ENCODE results near the gene YIF1A. TPM values are rescaled to one million over a fixed set of nuclear protein-coding genes. Genes with fewer than 3 reads are reported as not detected.

YIF1A gene
- total RNA-seq, 1 experiment from 2014 or later = 145 TPM

DNA sequence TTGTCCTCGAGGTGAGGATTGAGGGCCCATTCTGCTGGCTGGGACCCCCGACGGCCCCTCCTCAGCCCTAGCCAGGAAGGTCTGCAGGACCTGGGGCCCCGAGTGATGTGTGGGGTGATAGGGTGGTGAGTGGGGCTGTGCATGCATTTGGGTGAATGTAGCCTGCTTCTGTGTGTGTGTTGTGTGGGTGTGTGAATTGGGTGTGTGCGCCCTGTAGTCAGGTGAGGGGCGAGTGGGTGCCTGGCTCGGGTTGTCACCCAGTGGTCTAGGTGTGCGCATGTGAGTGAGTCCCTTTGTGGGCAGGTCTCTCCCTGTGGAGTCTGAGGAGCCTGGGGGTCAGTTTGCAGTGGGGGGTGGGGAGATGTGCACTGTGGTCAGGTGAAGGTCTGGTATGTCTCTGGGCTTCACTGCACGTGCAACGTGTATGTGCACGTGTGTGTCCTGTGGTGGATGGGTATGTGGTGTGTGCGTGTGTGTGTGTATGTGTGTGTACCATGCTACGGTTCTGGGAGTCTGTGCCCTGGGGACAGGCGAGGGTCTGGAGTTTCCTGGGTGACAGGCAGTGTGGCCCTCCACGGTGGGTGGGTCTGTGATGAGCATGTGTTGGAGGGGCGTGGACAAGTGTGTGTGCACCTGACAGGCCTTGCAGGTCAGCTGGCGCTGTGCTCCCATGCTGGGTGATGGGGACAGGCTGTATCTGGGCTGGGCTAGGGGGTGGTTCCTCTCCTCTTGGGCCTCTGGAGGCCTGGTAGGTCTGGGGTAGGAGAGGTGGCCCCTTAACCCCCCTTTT is 3.8 kb upstream of the YIF1A start:
- H4K20me1 ChIP-seq (ENCODE audit: insufficient read depth, low read depth, low read length) = 0 out of 2 replicates have a peak, but pooled peaks cover 3% of the 10 kb centered on the region
- peaks cover 18% of the 10 kb centered on the region for H3K4me1 ChIP-seq (ENCODE audit: low read length)
- no peaks in the 10 kb centered on the region for H3K9me3 ChIP-seq (ENCODE audit: low read length)
- H3K4me2 ChIP-seq (ENCODE audit: low read depth, low read length, poor library complexity, severe bottlenecking) = no peak overlapping the region
- no peaks in the 10 kb centered on the region for H3K9me2 ChIP-seq (replicated peaks; ENCODE audit: insufficient read depth, low read length)
- H3K27ac ChIP-seq (ENCODE audit: low read length) = no peak overlapping the region
- DNase-seq = no peak
- no peak overlapping the region for H2AFZ ChIP-seq (ENCODE audit: low read length)
- H3K79me2 ChIP-seq (ENCODE audit: low read length) = peaks cover 10% of the 10 kb centered on the region
- H3K4me3 ChIP-seq (ENCODE audit: low read length) = no peak overlapping the region
- no peaks in the 10 kb centered on the region for H3K27me3 ChIP-seq (ENCODE audit: low read length)
- H3K36me3 ChIP-seq (ENCODE audit: insufficient read depth, low read length) = no peaks in the 10 kb centered on the region
- H3K9ac ChIP-seq (ENCODE audit: low read length) = no peak overlapping the region

DNA sequence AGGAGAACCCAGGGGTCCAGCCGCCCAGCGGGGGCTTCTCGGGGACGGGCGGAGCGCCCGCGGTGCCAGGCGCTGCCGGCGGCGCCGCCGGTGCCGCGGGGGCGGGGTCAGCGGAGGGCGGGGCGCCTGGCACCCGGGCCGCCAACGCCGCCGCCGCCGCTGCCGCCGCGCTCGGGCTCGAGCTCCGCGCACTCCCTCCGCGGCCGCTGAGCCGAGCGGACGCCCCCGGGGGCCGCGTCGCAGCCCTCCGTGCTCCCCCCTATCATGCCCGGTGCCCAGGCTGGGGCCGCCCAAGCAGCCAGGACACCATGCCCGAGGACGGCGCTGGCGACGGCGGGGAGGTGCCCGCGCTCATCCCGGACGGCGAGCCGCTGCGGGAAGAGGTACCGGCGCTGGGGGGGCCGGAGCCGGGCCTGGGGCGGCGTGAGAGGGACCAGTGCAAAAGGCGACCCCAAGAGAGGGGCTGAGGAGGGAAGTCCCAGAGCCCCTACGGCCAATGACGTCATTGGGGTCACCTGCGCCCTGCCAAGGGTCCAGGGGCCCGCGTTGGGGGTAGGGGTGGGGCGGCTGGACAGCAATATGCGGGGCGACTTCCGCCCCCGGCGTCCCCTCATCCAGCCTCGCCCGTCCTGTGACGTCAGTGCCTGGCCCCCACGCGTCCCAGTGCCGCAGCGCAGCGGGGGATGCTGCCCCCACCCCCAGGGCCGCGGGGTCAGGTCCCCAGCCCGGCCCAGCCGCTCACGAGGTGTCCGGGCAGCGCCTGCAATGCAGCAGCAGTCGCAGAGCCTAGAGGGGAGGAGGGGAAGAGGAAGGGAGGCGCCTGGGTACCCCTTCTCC is 3.0 kb upstream of the YIF1A start, which contains the start of gene TMEM151A:
TMEM151A (plus strand) TSS at position 189 of the 837 bp plus-strand sequence; CDS start at position 309, 120 bp downstream.
- H3K4me1 ChIP-seq (ENCODE audit: low read length) = peaks cover 26% of the 10 kb centered on the region
- H3K27me3 ChIP-seq (ENCODE audit: low read length) = no peaks in the 10 kb centered on the region
- H3K9me2 ChIP-seq (replicated peaks; ENCODE audit: insufficient read depth, low read length) = no peaks in the 10 kb centered on the region
- no peak for DNase-seq
- H2AFZ ChIP-seq (ENCODE audit: low read length) = no peak within 1 kb of the TSS
- H4K20me1 ChIP-seq (ENCODE audit: insufficient read depth, low read depth, low read length) = 0 out of 2 replicates have a peak, but pooled peaks cover 4% of the 10 kb centered on the region
- H3K9me3 ChIP-seq (ENCODE audit: low read length) = no peaks in the 10 kb centered on the region
- H3K4me2 ChIP-seq (ENCODE audit: low read depth, low read length, poor library complexity, severe bottlenecking) = no peak within 1 kb of the TSS
- no peak within 1 kb of the TSS for H3K9ac ChIP-seq (ENCODE audit: low read length)
- H3K79me2 ChIP-seq (ENCODE audit: low read length) = peaks cover 15% of the 10 kb centered on the region
- H3K27ac ChIP-seq (ENCODE audit: low read length) = no peak within 1 kb of the TSS
- H3K4me3 ChIP-seq (ENCODE audit: low read length) = no peak within 1 kb of the TSS
- no peaks in the 10 kb centered on the region for H3K36me3 ChIP-seq (ENCODE audit: insufficient read depth, low read length)

DNA sequence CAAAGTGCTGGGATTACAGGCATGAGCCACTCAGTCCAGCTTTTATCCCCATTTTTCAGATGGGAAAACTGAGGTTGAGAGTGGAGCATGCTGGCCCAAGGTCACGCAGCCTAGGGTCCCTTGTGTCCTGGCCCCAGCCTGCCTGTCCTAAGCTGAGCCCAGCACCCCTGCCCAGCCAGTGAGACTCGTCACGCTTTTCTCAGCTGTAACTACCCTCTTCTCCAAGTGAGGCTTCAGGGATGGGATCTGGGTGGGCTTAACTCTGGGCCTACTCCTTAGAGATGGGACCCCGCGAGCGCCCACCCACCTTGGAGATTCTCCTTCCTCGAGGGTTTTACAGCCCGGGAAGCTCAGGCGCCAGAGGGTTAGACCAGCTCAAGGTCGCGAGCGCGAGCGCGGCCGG is 2.4 kb upstream of the YIF1A start:
- DNase-seq = no peak
- Histone ChIP-seq H3K36me3 (ENCODE audit: insufficient read depth, low read length) (no peaks in the 10 kb centered on the region), H3K27me3 (ENCODE audit: low read length) (no peaks in the 10 kb centered on the region), H3K27ac (ENCODE audit: low read length) (no peak overlapping the region), H3K4me1 (ENCODE audit: low read length) (peaks cover 26% of the 10 kb centered on the region), H2AFZ (ENCODE audit: low read length) (no peak overlapping the region), H4K20me1 (ENCODE audit: insufficient read depth, low read depth, low read length) (0 out of 2 replicates have a peak, but pooled peaks cover 4% of the 10 kb centered on the region), H3K9ac (ENCODE audit: low read length) (no peak overlapping the region), H3K9me2 (replicated peaks; ENCODE audit: insufficient read depth, low read length) (no peaks in the 10 kb centered on the region), H3K4me3 (ENCODE audit: low read length) (no peak overlapping the region), H3K79me2 (ENCODE audit: low read length) (peaks cover 15% of the 10 kb centered on the region), H3K4me2 (ENCODE audit: low read depth, low read length, poor library complexity, severe bottlenecking) (no peak overlapping the region), H3K9me3 (ENCODE audit: low read length) (no peaks in the 10 kb centered on the region)

DNA sequence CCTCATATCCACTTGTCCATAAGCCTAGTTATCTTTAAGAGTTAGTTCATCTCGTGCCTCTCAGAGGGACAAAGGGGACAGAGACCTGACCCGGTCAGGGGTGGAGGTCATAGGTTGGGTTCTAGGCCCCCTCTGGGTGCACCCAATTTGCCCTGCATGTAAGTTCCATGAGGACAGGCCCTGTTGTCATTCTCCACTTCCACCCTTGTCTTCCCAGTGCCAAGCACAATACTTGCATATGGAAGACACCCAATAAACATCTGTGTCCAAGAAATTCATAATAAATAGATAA is 1.3 kb upstream of the YIF1A start:
- Histone ChIP-seq H2AFZ (ENCODE audit: low read length) (no peak overlapping the region), H3K27me3 (ENCODE audit: low read length) (no peaks in the 10 kb centered on the region), H3K79me2 (ENCODE audit: low read length) (peaks cover 20% of the 10 kb centered on the region), H3K9ac (ENCODE audit: low read length) (peak overlapping the region; percentile 79), H3K9me3 (ENCODE audit: low read length) (no peaks in the 10 kb centered on the region), H3K4me1 (ENCODE audit: low read length) (peaks cover 26% of the 10 kb centered on the region), H4K20me1 (ENCODE audit: insufficient read depth, low read depth, low read length) (0 out of 2 replicates have a peak, but pooled peaks cover 4% of the 10 kb centered on the region), H3K4me2 (ENCODE audit: low read depth, low read length, poor library complexity, severe bottlenecking) (peak overlapping the region; percentile 94), H3K4me3 (ENCODE audit: low read length) (peak overlapping the region; percentile 80), H3K36me3 (ENCODE audit: insufficient read depth, low read length) (0 out of 2 replicates have a peak, but pooled peaks cover 1% of the 10 kb centered on the region), H3K9me2 (replicated peaks; ENCODE audit: insufficient read depth, low read length) (no peaks in the 10 kb centered on the region), H3K27ac (ENCODE audit: low read length) (no peak overlapping the region)
- no peak for DNase-seq

DNA sequence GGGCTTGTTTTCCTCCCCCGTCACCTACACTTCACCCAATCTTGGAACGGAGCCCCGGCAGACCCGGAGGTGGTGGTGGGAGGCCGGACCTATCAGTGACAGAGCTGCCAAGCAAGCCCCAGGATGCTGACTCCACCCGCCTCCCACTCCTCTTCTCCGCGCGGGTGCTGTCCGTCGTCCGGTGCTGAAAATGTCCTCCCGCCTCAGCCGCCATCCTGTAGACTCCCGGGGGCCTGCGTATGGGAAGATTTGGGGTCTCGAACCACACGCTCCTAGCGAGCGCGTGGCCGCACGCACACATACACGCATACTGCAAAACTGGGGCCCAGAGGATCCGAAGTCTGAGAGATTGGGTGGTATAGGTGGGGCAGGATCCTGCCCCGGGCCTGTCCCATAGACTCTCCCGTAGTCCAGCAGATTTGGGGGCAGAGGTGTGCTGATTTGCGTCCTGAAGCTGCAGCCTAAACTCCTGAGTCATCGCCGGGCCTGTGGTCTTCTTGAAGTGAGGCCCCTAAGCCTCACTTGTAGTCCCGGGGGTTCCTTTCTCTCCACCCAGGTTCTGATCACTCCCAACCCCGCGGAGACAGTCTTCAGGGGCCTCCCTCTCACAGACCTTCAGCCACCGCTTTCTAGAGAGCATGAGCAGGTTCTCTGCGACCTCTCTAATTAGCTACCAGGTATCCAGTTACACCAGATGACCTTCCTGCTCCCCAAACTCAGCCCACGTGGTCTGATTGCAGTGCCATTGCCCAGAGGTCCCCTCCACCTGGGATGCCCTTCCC is 796 bp upstream of the YIF1A start:
- Histone ChIP-seq H3K79me2 (ENCODE audit: low read length) (peaks cover 20% of the 10 kb centered on the region), H2AFZ (ENCODE audit: low read length) (0 out of 2 replicates have a peak overlapping the region, but pooled peaks have one; percentile 72), H3K27ac (ENCODE audit: low read length) (no peak overlapping the region), H3K4me1 (ENCODE audit: low read length) (peaks cover 26% of the 10 kb centered on the region), H4K20me1 (ENCODE audit: insufficient read depth, low read depth, low read length) (0 out of 2 replicates have a peak, but pooled peaks cover 4% of the 10 kb centered on the region), H3K9me3 (ENCODE audit: low read length) (no peaks in the 10 kb centered on the region), H3K36me3 (ENCODE audit: insufficient read depth, low read length) (0 out of 2 replicates have a peak, but pooled peaks cover 4% of the 10 kb centered on the region), H3K4me2 (ENCODE audit: low read depth, low read length, poor library complexity, severe bottlenecking) (peak overlapping the region; percentile 94), H3K4me3 (ENCODE audit: low read length) (peak overlapping the region; percentile 80), H3K9me2 (replicated peaks; ENCODE audit: insufficient read depth, low read length) (no peaks in the 10 kb centered on the region), H3K9ac (ENCODE audit: low read length) (peak overlapping the region; percentile 79), H3K27me3 (ENCODE audit: low read length) (no peaks in the 10 kb centered on the region)
- DNase-seq = peak; percentile 89

DNA sequence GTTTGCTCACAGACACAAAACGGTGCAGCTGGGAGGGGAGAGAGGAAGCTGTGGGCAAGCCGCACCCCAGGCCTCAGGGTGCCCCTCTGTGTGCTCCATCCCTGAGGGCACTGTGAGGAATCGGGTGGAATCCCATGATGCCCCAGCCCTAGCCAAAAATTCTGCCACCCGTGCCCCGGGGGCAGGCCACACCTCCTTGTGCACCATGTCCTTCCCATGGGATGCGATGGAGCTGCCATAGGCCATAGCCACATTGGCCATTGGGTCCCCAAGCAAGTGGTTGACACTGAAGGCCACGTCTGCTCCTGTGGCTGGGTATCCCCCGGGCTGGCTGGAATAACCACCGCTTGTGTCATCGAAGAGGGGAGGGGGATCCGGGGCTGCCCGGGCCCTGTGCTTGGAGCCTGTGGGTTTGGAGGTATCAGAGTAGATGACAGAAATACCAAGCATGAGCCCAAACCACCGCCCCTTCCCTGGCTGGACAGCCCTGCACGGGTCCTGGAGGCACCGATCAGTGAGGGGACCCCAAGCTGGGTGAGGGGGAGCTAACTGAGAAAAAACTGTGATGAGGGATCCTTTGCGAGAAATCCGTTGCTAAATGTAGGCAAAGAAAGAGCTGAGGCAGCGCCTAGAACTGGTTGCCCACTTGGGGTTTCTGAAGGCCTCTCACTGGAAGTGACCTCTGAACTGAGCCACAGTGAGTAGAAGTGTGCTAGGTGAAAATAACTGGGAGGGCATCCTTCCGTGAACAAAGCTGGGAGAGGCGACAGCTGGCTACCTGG is 863 bp downstream of the YIF1A start:
- H3K27me3 ChIP-seq (ENCODE audit: low read length) = no peaks in the 10 kb centered on the region
- H3K27ac ChIP-seq (ENCODE audit: low read length) = peak overlapping the region; percentile 68
- no peak for DNase-seq
- H4K20me1 ChIP-seq (ENCODE audit: insufficient read depth, low read depth, low read length) = 0 out of 2 replicates have a peak, but pooled peaks cover 4% of the 10 kb centered on the region
- H3K9me2 ChIP-seq (replicated peaks; ENCODE audit: insufficient read depth, low read length) = no peaks in the 10 kb centered on the region
- H3K36me3 ChIP-seq (ENCODE audit: insufficient read depth, low read length) = 0 out of 2 replicates have a peak, but pooled peaks cover 4% of the 10 kb centered on the region
- no peaks in the 10 kb centered on the region for H3K9me3 ChIP-seq (ENCODE audit: low read length)
- peak overlapping the region; percentile 99 for H3K4me3 ChIP-seq (ENCODE audit: low read length)
- H3K79me2 ChIP-seq (ENCODE audit: low read length) = peaks cover 20% of the 10 kb centered on the region
- peak overlapping the region; percentile 83; the same call in 1 of the 2 replicates for H2AFZ ChIP-seq (ENCODE audit: low read length)
- peak overlapping the region; percentile 80 for H3K4me2 ChIP-seq (ENCODE audit: low read depth, low read length, poor library complexity, severe bottlenecking)
- peak overlapping the region; percentile 98 for H3K9ac ChIP-seq (ENCODE audit: low read length)
- peaks cover 28% of the 10 kb centered on the region for H3K4me1 ChIP-seq (ENCODE audit: low read length)

DNA sequence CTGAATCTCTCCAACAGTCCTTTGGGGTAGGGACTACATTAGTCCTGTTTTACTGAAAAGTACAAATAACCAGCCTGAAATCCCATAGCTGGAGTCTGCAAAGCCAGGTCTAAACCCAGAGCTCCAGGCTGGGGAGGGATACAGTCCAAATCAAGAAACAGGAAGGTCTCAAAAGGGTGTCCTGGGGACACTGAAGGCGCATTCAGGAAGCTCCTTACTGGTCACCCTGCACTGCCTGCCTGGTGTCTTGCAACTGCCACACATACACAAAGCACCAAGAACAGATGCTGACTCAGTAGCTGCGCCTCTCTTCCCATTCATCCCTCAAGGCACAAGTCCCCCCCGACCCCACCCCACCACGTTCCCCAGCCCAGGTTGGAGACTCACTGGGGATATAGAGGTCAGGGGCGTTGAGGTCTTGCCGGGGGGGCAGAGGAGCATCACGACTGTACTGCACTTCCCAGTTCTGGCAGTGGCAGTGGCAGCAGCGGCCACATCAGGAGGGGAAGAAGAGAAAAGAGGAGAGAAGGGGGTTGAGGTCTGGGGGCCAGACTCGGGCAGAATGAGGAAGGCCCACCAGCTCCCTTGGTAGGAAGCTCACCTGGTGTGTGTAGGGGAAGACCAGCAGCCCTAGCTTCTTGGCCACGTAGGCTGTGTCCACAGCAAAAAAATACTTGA is 1.6 kb downstream of the YIF1A start:
- Histone ChIP-seq H3K4me3 (ENCODE audit: low read length) (peak overlapping the region; percentile 99), H3K4me2 (ENCODE audit: low read depth, low read length, poor library complexity, severe bottlenecking) (peak overlapping the region; percentile 80), H3K27ac (ENCODE audit: low read length) (no peak overlapping the region; the same call in 1 of the 2 replicates), H3K4me1 (ENCODE audit: low read length) (peaks cover 34% of the 10 kb centered on the region), H3K9me2 (replicated peaks; ENCODE audit: insufficient read depth, low read length) (no peaks in the 10 kb centered on the region), H3K79me2 (ENCODE audit: low read length) (peaks cover 20% of the 10 kb centered on the region), H3K36me3 (ENCODE audit: insufficient read depth, low read length) (0 out of 2 replicates have a peak, but pooled peaks cover 4% of the 10 kb centered on the region), H4K20me1 (ENCODE audit: insufficient read depth, low read depth, low read length) (0 out of 2 replicates have a peak, but pooled peaks cover 4% of the 10 kb centered on the region), H3K9me3 (ENCODE audit: low read length) (no peaks in the 10 kb centered on the region), H3K27me3 (ENCODE audit: low read length) (no peaks in the 10 kb centered on the region), H3K9ac (ENCODE audit: low read length) (peak overlapping the region; percentile 98), H2AFZ (ENCODE audit: low read length) (no peak overlapping the region)
- no peak for DNase-seq
